Stimulated activated CD8-positive, alpha-beta memory T cell treated with anti-CD3 and anti-CD28 coated beads, Interleukin-4, amount 100 ng/mL, for 1 hour (primary cell): ENCODE results near the gene ZNF133.
"Not testable (repeated sequence)": the region's sequence is repeated elsewhere in the genome, so short reads cannot be mapped to it uniquely, and the experiment has no call there.

Source experiments
- DNase-seq, 2 donors: peaks; one replicate each; pipeline ENCODE4 v3.0.0-alpha.2; 2020; ENCODE audit warnings: low read depth in 2 of 2, low spot score in 1 of 2

ZNF133 gene

DNA sequence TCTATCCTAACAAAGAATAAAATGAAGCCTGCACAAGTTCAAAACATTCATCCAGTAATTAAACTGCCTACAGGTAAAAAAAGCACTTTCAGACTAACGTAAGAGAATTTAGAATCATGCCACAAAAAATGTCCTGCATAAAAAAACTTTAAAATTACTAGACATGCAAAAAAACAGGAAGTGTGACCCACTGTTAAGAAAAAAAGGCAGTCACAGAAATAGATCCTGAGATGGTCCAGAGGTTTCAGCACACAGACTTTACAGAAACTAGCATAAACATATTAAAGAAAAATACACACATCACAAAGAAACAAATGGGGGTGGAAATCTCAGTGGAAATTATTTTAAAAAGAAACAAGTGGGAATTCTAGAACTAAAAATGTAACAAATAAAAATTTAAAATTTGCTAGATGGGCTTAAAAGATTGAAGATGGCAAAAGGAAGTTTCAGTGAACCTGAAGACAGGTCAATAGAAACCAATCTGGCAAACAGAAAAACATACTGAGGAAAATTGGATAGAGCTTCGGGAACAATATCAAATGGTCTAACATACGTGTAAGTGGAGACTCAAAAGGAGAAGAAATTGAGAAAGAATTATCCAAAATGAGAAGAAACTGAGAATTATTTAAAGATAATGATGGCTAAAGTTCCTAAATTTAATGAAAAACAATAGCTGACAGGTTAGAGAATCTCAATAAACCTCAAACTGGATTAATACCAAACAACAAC, 3.4 kb upstream of the ZNF133 start:
- no peak for DNase-seq

DNA sequence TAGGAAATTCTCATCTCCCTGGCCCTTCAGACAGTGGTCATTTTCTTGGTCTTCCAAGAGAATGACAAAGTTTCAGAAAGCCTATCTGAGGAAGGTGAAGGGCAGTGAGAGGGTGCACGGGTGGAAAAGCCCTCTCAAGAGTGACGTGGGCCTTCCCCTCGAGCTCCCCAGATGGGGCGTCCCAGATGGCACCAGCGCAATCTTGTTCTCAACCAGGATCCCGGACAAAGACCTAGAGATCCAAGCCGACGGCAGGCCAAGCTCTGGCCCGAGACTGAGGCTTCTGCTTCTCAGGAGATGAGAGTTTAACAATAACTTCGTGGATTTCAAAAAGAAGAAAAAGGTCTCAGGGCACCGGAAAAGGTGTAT, 797 bp upstream of the ZNF133 start:
- DNase-seq = no peak

GRCh38 chr20:18288749-18289267, 481 bp downstream of the ZNF133 start:
- DNase-seq = no peak

- DNase-seq = no peak
Observed at GRCh38 chr20:18289306-18289705, 979 bp downstream of the ZNF133 start.

- no peak for DNase-seq
Observed at GRCh38 chr20:18299364-18299763, 11.0 kb downstream of the ZNF133 start.

GRCh38 chr20:18304618-18305017, 16.3 kb downstream of the ZNF133 start:
- DNase-seq = no peak

DNA sequence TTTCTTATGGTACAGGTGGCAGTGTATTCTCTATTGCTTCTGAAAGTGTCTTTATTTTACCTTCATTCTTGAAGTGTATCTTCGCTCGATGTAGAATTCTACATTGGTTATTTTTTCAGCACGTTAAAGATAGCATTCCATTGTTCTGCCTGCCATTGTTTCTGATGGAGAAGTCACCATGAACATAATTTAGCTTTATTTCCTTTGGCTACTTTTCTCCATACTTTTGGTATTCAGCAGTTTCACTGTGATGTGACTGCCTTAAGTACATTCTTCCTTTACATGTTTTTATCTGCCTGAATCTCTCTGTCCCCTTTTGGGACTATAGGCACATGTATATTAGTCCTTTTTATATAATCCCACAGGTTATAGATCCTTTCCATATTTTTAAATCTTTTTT, 19.0 kb downstream of the ZNF133 start:
- no peak for DNase-seq

GRCh38 chr20:18310051-18310450, 21.7 kb downstream of the ZNF133 start:
- DNase-seq = no peak

- no peak for DNase-seq
Observed at GRCh38 chr20:18310592-18310991, 22.3 kb downstream of the ZNF133 start.

- no peak for DNase-seq
Observed at GRCh38 chr20:18312723-18313122, 24.4 kb downstream of the ZNF133 start.

GRCh38 chr20:18313411-18313810, 25.1 kb downstream of the ZNF133 start:
- no peak for DNase-seq

DNA sequence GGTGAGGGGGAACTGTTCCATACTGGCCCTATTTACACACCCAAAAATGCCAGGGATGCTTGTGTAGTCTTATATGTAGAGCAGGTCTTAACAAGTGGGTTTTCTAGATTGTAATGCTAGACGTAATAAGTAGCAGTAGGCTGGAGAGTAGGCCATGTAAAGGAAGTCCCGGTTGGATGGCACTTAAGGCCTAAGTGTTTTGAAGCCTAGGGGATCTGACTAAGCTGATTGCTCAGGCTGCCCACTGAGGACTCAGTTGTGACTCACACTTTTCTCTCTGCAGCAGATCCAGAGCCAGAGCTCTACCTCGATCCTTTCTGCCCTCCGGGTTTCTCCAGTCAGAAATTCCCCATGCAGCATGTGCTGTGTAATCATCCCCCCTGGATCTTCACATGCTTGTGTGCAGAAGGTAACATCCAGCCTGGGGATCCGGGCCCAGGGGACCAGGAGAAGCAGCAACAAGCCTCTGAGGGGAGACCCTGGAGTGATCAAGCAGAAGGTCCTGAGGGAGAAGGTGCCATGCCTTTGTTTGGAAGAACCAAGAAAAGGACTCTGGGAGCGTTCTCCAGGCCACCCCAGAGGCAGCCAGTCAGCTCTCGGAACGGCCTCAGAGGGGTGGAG, 26.6 kb downstream of the ZNF133 start:
- DNase-seq = no peak

GRCh38 chr20:18316166-18316565, 27.8 kb downstream of the ZNF133 start:
- no peak for DNase-seq

GRCh38 chr20:18321316-18321715, 33.0 kb downstream of the ZNF133 start:
- no peak for DNase-seq

GRCh38 chr20:18321976-18322950, 33.9 kb downstream of the ZNF133 start:
- DNase-seq = no peak

GRCh38 chr20:18323705-18324104, 35.4 kb downstream of the ZNF133 start:
- no peak for DNase-seq

DNA sequence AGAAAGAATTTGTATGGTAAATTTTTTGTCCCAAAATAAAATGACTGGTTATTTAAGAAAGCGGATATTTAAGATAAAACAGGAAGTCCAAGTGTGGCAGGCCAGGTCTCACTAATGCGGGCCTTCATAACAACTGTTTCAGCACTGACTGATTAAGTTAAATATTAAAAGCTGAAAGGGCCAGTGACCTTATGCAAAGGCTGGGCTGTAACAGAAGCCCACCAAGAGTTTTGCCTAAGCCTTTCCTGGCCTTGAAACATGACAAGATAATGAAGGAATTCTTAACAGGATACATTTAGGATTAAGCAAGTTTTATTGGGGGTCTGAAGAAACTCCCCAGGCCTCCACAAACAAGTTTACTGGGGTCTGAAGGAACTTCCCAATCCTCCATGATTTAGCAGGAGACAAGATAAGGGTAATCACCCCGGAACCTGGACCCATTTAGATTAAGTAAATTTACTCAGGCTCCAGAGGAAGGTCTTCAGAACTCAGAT, 36.3 kb downstream of the ZNF133 start:
- DNase-seq = no peak

GRCh38 chr20:18326990-18327389, 38.7 kb downstream of the ZNF133 start:
- no peak for DNase-seq

GRCh38 chr20:18331694-18332093, 43.4 kb downstream of the ZNF133 start:
- no peak for DNase-seq

DNA sequence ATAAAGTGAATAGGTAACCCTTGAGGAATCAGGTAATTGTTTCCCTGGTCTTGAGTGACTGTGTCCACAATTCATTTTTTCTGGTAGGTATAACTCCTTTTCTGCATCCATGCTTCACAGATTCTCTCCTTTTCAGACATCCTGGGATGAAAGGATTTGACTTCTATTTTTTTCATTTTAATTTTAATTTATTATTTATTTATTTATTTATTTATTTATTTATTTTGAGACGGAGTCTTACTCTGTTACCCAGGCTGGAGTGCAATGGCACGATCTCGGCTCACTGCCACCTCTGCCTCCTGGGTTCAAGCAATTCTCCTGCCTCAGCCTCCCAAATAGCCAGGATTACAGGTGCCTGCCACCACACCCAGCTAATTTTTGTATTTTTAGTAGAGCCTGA, 61.4 kb downstream of the ZNF133 start:
- DNase-seq = not testable (repeated sequence)

DNA sequence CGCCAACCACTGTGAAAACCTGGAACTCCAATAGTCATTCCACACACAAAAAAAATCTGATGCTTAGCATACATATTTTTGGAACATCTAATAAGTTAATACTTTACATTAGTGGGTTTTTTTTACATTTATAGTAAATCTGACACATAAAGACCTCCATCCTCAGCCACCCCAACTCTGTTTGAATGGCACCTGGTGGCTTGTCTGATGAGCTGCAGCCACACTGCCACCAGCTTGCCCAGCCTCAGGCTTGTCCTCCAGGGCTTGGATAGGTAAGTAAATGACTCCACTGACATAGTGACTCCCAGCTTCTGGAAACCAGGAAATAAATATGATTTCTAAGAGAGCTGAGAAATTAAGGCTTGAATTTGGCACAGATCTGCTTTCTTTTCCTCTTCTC, 71.5 kb downstream of the ZNF133 start:
- no peak for DNase-seq
